ENCODE measurements around the gene TLE4. TPM values are rescaled to one million over a fixed set of nuclear protein-coding genes. Genes with fewer than 3 reads are reported as not detected.
A peak's percentile ranks its signal among the peaks of the same experiment; 100 is the strongest.

The TLE4 gene
- total and polyA plus RNA-seq, 2 experiments from 2014 or later = 45.8 to 72.9 TPM

- no peaks in the 10 kb centered on the region for H3K9me3 Mint-ChIP-seq
- H3K27me3 Mint-ChIP-seq (ENCODE audit: insufficient read depth, low read depth, poor library complexity) = peaks cover 4% of the 10 kb centered on the region
- Histone ChIP-seq H3K36me3 (ENCODE audit: insufficient read depth) (no peaks in the 10 kb centered on the region), H2AFZ (no peak overlapping the region), H3K4me2 (no peak overlapping the region), H4K20me1 (replicated peaks; ENCODE audit: insufficient read depth) (no peaks in the 10 kb centered on the region), H3K27ac (ENCODE audit: low read depth) (no peak overlapping the region; the same call in 1 of the 2 replicates), H3K9me2 (ENCODE audit: insufficient read depth) (no peaks in the 10 kb centered on the region), H3K4me1 (ENCODE audit: insufficient read depth) (peaks cover 35% of the 10 kb centered on the region), H3K79me2 (replicated peaks; ENCODE audit: insufficient read depth) (peaks cover 19% of the 10 kb centered on the region; the same call in 1 of the 2 replicates), H3K4me3 (no peak overlapping the region), H3K27me3 (ENCODE audit: insufficient read depth) (no peaks in the 10 kb centered on the region), H3F3A (replicated peaks; ENCODE audit: low read depth) (no peaks in the 10 kb centered on the region)
- ATAC-seq (no peak), DNase-seq (ENCODE audit: low spot score) (no peak)
- peak overlapping the region; percentile 45 for H3K27ac Mint-ChIP-seq
- TF ChIP-seq EZH2phosphoT487 (IDR thresholded peaks at IDR 0.05; ENCODE audit: unreplicated experiment) (no peak), STAT1 (IDR thresholded peaks at IDR 0.05; ENCODE audit: unreplicated experiment) (no peak), CREB1 (CRISPR knock-in tag; IDR thresholded peaks at IDR 0.05; ENCODE audit: low read depth) (no peak), POLR2AphosphoS5 (IDR thresholded peaks at IDR 0.05; ENCODE audit: low read depth) (no peak), JUNB (IDR thresholded peaks at IDR 0.05; ENCODE audit: unreplicated experiment) (no peak), ZNF114 (CRISPR knock-in tag; IDR thresholded peaks at IDR 0.05) (no peak), ZNF462 (CRISPR knock-in tag; IDR thresholded peaks at IDR 0.05) (no peak), ETS1 (IDR thresholded peaks at IDR 0.05) (no peak), NANOG (IDR thresholded peaks at IDR 0.05; ENCODE audit: borderline replicate concordance) (no peak), ZNF331 (CRISPR knock-in tag; IDR thresholded peaks at IDR 0.05; ENCODE audit: low read depth) (no peak), REST (IDR thresholded peaks at IDR 0.05; ENCODE audit: unreplicated experiment) (no peak), EZH2 (IDR thresholded peaks at IDR 0.05; ENCODE audit: low read depth, unreplicated experiment) (no peak), CTCF (conservative IDR thresholded peaks at IDR 0.05; ENCODE audit: low read depth in 2 of 2) (no peak)
- peaks cover 51% of the 10 kb centered on the region for H3K4me1 Mint-ChIP-seq
- peaks cover 6% of the 10 kb centered on the region; the same call in 2 of the 3 replicates for H3K36me3 Mint-ChIP-seq (ENCODE audit: low read depth)
- no peak overlapping the region for H3K4me3 Mint-ChIP-seq
Observed at GRCh38 chr9:79673614-79674013, 101.8 kb downstream of the TLE4 start.

All from GM23338 (cell line).